Stromal cell of bone marrow (primary cell): ENCODE measurements around the gene KANSL1.
"Not testable (repeated sequence)": the region's sequence is repeated elsewhere in the genome, so short reads cannot be mapped to it uniquely, and the experiment has no call there.

ENCODE experiments used
- DNase-seq: peaks from one replicate; pipeline ENCODE4 v3.0.0-alpha.2; 2012; ENCODE audit warnings: low read depth

The KANSL1 gene

DNA sequence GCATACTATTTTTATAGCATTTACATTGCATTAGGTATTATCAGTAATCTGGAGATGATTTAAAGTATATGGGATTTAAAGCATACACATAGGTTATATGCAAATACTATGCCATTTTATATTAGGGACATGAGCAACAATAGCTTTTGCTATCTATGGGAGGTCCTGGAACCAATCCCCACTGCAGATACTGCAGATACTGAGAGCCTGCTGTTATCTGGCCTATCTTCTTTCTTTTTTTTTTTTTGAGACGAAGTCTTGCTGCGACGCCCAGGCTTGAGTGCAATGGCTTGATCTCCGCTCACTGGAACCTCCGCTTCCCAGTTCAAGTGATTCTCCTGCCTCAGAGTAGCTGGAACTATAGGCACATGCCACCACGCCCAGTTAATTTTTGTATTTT lies 156.7 kb downstream of the KANSL1 start:
- no peak for DNase-seq

DNA sequence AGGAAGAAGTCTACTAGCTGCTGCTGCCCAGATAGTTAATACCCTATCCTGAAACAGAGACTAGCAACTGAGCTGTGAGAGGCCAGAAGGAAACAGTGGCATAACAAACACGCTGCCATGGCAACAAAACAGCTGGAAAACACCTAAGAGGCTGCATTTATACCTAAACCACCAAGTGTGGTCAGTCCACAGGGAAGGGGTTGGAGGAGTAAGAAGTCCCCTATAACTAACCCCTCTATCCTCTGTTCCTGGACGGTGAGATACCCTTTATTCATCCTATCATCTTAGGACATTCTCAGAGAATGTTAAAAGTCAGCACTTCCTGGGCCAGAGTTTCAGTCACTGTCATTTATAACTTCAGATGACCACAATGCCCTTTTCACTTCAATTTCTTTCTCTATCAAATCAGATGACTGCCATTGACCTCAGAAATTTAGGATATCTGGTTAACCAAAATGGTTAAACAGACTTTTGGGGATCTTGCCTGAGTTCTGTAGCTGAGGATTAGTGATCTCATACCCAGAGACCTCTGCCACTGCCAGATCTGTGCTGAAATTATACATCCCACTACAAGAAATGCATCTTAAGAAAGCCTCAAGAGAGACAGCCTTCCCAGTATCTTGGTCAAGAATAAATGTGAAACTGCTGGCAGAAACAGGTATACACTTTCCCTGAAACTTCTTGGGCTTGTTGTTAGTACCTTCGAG lies 158.0 kb downstream of the KANSL1 start:
- DNase-seq, result no peak

DNA sequence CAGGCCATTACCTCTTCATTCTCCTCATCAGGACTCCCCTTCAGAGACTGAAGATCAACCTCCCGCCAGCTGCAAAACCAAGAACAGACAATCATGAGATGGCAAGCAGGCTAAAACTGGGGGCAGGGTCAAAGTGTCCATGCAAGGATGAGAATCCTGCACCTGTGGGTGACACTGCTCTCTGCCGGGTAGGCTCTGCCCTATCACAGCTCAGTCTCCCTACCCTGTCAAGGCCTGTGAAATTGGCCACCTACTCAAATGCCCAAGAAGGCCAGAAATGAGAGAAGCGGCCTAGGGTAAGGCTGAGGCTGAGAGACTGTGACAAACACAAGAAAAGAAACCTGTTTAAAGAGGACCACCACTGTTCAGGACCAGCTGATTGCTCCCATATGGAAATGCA lies 159.8 kb downstream of the KANSL1 start:
- no peak for DNase-seq

DNA sequence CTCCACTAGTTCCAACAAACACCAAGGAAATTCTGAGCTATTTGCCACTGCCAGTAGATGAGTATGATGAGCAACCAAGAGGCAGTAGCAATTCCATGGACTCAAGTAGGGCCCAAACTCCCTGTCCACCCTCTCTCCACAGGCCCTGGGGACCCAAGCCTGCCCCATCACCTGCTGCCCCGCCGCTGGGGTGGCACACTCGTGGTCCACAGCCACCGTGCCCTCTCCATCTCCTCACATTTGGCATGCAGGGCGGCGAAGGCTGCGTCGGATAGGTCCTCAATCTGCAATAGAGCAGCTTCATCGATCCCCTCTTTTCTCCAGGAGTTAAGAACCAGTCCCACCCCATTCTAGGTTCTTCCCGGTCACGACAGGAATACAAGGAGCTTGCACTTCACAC lies 160.3 kb downstream of the KANSL1 start:
- no peak for DNase-seq

DNA sequence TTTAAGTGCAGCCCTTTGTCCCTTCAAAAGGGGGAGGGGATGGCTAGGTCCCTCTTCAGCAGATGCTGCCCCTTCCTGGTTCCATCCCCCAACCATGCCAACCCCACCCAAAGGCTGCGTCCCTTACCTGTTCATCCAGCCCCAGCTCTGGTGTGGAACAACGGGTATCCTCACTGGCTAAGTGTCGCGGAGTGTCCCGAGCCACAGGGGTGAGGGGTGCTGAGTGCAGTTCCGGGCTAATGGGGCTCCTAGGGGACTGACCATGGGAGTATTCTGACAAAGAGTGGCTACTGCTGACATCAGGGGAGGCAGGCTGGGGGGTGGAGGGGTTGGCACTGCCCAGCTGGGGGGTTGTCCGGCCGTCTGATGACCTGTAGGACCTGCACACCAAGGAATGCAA lies 161.3 kb downstream of the KANSL1 start:
- DNase-seq, result no peak

DNA sequence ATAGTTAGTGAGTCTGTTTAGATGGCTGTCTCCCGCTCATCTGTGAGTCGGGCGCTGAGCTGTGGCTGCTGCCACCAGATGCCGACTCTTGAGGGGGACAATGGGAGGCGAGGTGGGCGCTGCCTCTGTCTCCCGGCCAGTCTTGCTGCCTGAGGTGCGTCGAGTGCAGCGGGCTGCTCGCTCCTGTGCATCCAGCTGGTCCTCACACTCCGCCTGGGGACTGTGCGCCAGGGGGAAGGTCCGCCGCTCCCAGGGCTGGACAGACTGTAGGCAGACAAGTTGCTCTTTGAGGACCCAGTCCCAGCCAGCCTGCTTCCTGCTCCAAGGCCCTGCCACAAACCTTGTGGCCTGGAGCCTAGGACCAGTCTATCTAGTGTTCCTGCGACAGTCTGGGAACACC lies 161.8 kb downstream of the KANSL1 start:
- DNase-seq, result no peak

DNA sequence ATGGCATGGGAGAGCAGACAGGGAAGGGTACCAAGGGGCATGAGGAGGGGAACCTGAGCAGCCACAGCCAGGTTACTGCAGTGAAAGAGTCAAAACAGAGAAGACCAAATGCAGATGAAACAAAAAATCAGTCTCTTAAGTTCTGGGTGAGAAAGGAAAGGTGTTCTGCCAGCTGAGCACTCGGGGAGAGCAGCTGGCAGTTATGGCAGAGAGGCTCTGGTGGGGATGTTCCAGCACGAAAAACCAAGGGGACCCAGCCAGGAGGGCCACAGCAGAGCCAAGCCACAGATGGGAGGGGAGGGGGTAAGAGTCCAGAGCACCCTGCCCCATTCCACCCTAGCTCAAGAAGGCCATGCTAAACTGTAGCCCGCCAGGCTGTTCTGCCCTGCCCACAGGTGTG lies 162.5 kb downstream of the KANSL1 start:
- no peak for DNase-seq

DNA sequence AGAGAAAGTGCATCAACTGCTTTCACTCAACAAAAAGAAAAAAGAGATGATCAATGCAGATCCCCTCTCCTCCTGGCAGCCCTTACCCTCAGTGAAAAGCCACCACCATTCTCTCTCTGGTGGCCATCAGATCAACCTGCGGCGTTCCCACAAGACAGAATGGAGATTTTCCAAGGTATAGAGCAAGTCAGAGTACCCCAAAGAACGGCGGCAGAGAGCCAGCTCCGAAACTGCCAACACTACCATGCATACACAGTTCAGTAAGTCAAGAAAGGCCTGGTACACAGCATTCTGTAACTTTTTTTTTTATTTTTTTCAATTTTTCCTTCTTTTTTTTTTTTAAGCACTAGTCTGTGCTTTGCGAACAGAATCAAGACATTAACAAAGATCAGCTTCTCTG lies 163.6 kb downstream of the KANSL1 start:
- DNase-seq, result no peak

DNA sequence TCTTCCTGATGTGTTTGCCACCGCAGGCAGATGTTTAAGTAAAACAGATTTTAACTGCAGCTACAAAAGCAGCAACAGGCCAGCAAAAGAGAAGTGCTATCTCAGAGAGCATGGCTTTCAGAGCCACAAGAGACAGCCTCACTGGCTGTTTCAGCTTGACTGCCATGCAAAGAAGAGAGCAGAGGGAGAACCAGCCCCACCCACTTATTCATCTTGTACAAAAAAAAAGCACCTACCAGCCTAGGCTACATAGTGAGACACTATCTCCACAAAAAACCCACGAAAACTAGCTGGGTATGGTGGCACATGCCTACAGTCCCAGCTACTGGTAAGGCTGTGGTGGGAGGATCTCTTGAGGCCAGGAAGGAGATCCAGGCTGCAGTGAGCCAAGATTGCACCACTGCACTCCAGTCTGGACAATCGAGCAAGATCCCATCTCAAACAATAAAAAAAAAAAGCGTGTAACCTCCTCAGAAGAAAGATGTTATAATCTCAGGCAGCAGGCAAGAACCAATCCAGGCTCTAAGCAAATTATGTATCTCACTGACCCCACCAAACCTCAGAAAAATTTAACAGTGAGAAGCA lies 164.2 kb downstream of the KANSL1 start:
- no peak for DNase-seq

DNA sequence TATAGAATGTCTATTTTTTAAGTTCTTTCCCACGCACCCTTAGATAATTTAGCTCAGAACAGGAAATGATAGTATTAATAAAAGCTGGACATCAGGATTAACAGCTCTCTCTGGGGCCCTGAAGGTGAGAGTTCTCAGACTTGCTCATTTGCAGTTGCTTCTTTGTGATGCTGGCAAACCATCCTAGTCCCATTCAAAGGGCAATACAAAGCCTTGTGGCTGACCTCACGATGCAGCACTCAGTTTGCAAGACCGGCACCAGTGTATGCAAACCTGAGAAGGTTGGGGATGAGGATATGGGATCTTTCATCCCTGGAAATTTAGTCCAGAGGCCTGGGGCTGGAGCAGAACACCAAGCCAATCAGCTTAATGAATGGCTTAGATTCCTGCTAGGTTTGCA lies 164.9 kb downstream of the KANSL1 start:
- no peak for DNase-seq

DNA sequence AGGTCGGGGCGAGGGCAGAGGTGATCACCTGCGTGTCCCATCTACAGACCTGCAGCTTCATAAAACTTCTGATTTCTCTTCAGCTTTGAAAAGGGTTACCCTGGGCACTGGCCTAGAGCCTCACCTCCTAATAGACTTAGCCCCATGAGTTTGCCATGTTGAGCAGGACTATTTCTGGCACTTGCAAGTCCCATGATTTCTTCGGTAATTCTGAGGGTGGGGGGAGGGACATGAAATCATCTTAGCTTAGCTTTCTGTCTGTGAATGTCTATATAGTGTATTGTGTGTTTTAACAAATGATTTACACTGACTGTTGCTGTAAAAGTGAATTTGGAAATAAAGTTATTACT lies 165.3 kb downstream of the KANSL1 start:
- no peak for DNase-seq

DNA sequence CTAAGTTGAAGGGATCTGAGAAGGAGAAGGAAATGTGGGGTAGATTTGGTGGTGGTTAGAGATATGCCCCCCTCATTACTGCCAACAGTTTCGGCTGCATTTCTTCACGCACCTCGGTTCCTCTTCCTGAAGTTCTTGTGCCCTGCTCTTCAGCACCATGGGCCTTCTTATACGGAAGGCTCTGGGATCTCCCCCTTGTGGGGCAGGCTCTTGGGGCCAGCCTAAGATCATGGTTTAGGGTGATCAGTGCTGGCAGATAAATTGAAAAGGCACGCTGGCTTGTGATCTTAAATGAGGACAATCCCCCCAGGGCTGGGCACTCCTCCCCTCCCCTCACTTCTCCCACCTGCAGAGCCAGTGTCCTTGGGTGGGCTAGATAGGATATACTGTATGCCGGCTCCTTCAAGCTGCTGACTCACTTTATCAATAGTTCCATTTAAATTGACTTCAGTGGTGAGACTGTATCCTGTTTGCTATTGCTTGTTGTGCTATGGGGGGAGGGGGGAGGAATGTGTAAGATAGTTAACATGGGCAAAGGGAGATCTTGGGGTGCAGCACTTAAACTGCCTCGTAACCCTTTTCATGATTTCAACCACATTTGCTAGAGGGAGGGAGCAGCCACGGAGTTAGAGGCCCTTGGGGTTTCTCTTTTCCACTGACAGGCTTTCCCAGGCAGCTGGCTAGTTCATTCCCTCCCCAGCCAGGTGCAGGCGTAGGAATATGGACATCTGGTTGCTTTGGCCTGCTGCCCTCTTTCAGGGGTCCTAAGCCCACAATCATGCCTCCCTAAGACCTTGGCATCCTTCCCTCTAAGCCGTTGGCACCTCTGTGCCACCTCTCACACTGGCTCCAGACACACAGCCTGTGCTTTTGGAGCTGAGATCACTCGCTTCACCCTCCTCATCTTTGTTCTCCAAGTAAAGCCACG lies 165.9 kb downstream of the KANSL1 start:
- DNase-seq, result no peak

DNA sequence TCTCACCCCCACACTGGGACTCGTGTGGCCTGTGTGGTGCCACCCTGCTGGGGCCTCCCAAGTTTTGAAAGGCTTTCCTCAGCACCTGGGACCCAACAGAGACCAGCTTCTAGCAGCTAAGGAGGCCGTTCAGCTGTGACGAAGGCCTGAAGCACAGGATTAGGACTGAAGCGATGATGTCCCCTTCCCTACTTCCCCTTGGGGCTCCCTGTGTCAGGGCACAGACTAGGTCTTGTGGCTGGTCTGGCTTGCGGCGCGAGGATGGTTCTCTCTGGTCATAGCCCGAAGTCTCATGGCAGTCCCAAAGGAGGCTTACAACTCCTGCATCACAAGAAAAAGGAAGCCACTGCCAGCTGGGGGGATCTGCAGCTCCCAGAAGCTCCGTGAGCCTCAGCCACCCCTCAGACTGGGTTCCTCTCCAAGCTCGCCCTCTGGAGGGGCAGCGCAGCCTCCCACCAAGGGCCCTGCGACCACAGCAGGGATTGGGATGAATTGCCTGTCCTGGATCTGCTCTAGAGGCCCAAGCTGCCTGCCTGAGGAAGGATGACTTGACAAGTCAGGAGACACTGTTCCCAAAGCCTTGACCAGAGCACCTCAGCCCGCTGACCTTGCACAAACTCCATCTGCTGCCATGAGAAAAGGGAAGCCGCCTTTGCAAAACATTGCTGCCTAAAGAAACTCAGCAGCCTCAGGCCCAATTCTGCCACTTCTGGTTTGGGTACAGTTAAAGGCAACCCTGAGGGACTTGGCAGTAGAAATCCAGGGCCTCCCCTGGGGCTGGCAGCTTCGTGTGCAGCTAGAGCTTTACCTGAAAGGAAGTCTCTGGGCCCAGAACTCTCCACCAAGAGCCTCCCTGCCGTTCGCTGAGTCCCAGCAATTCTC lies 166.8 kb downstream of the KANSL1 start:
- DNase-seq, result no peak

DNA sequence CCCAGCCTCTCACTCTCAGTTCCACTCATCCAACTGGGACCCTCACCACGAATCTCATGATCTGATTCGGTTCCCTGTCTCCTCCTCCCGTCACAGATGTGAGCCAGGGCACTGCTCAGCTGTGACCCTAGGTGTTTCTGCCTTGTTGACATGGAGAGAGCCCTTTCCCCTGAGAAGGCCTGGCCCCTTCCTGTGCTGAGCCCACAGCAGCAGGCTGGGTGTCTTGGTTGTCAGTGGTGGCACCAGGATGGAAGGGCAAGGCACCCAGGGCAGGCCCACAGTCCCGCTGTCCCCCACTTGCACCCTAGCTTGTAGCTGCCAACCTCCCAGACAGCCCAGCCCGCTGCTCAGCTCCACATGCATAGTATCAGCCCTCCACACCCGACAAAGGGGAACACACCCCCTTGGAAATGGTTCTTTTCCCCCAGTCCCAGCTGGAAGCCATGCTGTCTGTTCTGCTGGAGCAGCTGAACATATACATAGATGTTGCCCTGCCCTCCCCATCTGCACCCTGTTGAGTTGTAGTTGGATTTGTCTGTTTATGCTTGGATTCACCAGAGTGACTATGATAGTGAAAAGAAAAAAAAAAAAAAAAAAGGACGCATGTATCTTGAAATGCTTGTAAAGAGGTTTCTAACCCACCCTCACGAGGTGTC lies 167.6 kb downstream of the KANSL1 start:
- DNase-seq, result no peak

DNA sequence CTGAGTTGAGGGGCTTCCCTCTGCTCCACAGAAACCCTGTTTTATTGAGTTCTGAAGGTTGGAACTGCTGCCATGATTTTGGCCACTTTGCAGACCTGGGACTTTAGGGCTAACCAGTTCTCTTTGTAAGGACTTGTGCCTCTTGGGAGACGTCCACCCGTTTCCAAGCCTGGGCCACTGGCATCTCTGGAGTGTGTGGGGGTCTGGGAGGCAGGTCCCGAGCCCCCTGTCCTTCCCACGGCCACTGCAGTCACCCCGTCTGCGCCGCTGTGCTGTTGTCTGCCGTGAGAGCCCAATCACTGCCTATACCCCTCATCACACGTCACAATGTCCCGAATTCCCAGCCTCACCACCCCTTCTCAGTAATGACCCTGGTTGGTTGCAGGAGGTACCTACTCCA lies 168.2 kb downstream of the KANSL1 start:
- DNase-seq, result no peak

DNA sequence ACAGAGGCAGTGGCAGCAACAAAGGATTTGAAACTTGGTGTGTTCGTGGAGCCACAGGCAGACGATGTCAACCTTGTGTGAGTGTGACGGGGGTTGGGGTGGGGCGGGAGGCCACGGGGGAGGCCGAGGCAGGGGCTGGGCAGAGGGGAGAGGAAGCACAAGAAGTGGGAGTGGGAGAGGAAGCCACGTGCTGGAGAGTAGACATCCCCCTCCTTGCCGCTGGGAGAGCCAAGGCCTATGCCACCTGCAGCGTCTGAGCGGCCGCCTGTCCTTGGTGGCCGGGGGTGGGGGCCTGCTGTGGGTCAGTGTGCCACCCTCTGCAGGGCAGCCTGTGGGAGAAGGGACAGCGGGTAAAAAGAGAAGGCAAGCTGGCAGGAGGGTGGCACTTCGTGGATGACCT lies 168.6 kb downstream of the KANSL1 start:
- no peak for DNase-seq

DNA sequence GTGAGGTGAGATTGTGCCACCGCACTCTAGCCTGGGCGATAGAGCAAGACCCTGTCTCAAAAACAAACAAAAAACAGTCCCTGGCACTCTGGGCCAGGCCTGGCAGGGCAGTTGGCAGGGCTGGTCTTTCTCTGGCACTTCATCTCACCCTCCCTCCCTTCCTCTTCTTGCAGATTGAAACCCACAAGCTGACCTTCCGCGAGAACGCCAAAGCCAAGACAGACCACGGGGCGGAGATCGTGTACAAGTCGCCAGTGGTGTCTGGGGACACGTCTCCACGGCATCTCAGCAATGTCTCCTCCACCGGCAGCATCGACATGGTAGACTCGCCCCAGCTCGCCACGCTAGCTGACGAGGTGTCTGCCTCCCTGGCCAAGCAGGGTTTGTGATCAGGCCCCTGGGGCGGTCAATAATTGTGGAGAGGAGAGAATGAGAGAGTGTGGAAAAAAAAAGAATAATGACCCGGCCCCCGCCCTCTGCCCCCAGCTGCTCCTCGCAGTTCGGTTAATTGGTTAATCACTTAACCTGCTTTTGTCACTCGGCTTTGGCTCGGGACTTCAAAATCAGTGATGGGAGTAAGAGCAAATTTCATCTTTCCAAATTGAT lies 169.3 kb downstream of the KANSL1 start:
- DNase-seq, result no peak

DNA sequence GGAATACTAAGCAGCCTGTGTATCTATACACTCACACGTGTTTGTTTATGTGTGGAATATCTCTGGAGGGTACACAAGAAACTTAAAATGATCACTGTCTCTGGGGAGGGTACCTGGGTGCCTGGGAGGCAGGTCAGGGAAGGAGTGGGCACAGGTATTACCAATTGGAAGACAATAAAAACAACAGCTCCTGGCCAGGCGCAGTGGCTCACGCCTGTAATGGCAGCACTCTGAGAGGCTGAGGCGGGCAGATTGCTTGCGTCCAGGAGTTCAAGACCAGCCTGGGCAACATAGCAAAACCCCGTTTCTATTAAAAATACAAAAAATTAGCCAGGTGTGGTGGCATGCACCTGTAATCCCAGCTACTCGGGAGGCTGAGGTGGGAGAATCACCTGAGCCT lies 169.9 kb downstream of the KANSL1 start:
- DNase-seq, result not testable (repeated sequence)

DNA sequence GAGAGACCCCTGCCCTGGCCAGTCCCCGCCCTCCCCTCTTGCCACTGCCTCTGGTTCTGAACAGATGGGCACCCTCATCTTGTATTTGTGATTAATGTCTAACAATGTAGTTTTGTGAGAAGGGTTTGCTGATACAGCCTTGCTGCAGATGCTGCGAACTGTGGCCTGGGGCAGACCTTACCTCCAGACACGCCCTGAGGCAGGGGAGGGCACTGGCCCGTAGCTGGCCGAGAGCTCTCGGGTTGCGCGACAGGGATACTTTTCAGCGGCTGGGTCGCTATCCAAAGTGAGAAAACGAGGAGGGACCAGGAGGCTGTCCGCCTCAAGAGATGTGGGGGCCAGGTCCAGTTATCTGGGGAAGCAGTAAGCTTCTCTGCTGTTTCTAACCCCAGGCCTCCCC lies 172.2 kb downstream of the KANSL1 start:
- DNase-seq, result no peak

DNA sequence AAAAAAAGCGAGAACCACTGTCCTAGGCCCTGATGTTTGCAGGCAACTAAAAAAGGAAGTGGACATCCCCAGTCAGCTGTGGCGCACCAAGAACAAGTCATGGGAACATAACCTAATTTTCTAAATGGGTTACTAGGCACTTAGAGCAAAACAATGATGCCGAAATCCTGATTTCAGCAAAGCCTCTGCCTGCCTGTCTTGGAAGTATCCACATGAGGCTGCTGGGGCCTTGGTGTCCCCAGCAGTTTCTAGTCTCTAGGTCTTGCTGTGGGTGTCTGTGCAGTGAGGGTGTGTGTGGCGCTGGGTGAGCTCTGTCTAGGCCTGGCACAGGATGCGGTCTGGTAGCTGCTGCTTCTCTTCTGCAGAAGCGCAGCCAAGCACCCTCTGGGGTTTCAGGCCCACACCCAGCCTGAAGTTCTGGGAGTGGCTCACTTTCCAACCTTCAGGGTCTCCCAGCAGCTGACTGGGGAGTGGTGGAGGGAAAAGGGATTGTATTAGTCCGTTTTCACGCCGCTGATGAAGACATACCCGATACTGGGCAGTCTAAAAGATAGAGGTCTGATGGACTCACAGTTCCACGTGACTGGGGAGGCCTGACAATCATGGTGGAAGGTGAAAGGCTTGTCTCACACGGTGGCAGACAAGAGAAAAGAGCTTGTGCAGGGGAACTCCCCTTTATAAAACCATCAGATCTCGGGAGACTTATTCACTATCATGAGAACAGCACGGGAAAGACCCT lies 173.0 kb downstream of the KANSL1 start:
- no peak for DNase-seq
